DOHH2 (cell line): ENCODE data around the gene DKKL1.

ENCODE experiments used
- H3F3A ChIP-seq: fragments of 200-600 bp; sonication (generic), shearing (Covaris generic); 2 replicates; pipeline ENCODE4 v1.6.0; 2016; ENCODE audit warnings: antibody characterized with exemption, mild to moderate bottlenecking; ENCODE audit not compliant: control insufficient read depth, insufficient read depth
- H3K27ac ChIP-seq: fragments of 200-600 bp; sonication (generic); 2 replicates; pipeline ENCODE4 v1.5.1; 2014; ENCODE audit warnings: low read depth, mild to moderate bottlenecking, low read length, moderate library complexity
- H3K27me3 ChIP-seq: fragments of 200-600 bp; sonication (generic); 2 replicates; pipeline ENCODE4 v1.6.1; 2014; ENCODE audit warnings: mild to moderate bottlenecking, low read length, mixed read lengths; ENCODE audit not compliant: control insufficient read depth
- H3K36me3 ChIP-seq: fragments of 200-600 bp; sonication (generic); 2 replicates; pipeline ENCODE4 v1.6.1; 2014; ENCODE audit warnings: mild to moderate bottlenecking, low read length, moderate library complexity, mixed read lengths; ENCODE audit not compliant: control insufficient read depth
- H3K4me1 ChIP-seq: fragments of 200-600 bp; sonication (generic); 2 replicates; pipeline ENCODE4 v1.6.1; 2014; ENCODE audit warnings: mild to moderate bottlenecking, low read length, mixed read lengths; ENCODE audit not compliant: control insufficient read depth
- H3K4me2 ChIP-seq: fragments of 200-600 bp; sonication (generic); 2 replicates; pipeline ENCODE4 v1.6.0; 2014; ENCODE audit warnings: mild to moderate bottlenecking, low read length, moderate library complexity
- H3K4me3 ChIP-seq: fragments of 200-600 bp; sonication (generic); 2 replicates; pipeline ENCODE4 v1.5.1; 2014; ENCODE audit warnings: mild to moderate bottlenecking, low read length, mixed read lengths
- H3K79me2 ChIP-seq: fragments of 200-600 bp; sonication (generic); 2 replicates; pipeline ENCODE4 v1.6.1; 2014; ENCODE audit warnings: mild to moderate bottlenecking, low read length, mixed read lengths; ENCODE audit not compliant: control insufficient read depth
- H3K9me2 ChIP-seq: fragments of 200-600 bp; sonication (generic); replicated peaks from 2 replicates; pipeline ENCODE4 v1.6.1; 2014; ENCODE audit warnings: mild to moderate bottlenecking, low read length, mixed read lengths; ENCODE audit not compliant: control insufficient read depth
- H3K9me3 ChIP-seq: fragments of 200-600 bp; sonication (generic); 2 replicates; pipeline ENCODE4 v1.6.1; 2014; ENCODE audit warnings: antibody characterized with exemption, low read length, mixed read lengths; ENCODE audit not compliant: control insufficient read depth, insufficient read depth
- H4K20me1 ChIP-seq: fragments of 200-600 bp; sonication (generic); 2 replicates; pipeline ENCODE4 v1.6.0; 2014; ENCODE audit warnings: low read depth, mild to moderate bottlenecking, antibody characterized with exemption, low read length, moderate library complexity; ENCODE audit not compliant: control insufficient read depth, insufficient read depth
- CTCF ChIP-seq: fragments of 200-600 bp; sonication (generic); IDR thresholded peaks from one replicate; pipeline ENCODE4 v1.5.1; 2014; ENCODE audit warnings: antibody characterized with exemption, mild to moderate bottlenecking, low read depth, low read length; ENCODE audit not compliant: poor library complexity, severe bottlenecking
- EZH2phosphoT487 ChIP-seq: fragments of 200-600 bp; sonication (generic); IDR thresholded peaks from 2 replicates; pipeline ENCODE4 v1.6.1; 2017; ENCODE audit warnings: borderline replicate concordance, mild to moderate bottlenecking, antibody characterized with exemption, low read length, moderate library complexity, mixed read lengths

DKKL1 gene

DNA sequence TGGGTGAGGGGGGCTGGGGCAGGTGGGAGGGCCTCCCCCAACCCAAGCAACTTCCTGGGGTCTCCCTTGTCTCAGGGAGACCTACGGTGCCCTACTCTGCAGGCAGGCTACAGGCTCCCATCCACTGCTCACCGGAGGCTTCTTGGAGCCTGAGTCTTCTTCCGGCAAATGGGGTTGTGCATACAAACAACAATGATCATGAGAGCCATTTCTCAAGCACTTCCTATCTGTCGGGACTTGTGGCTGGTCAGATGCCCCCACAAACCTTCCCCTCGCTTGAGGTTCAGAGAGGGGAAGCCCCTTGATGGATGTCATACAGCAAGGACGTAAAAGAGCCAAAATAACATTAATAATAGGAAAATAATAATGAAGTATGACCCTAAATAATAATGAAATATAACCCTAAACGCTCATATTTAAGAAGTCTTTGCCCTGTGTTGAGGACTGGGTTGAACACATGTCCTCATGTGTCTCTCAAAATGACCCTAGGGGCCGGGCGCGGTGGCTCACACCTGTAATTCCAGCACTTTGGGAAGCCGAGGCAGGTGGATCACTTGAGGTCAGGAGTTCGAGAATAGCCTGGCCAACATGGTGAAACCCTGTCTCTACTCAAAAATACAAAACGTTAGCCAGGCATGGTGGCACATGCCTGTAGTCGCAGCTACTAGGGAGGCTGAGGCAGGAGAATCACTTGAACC, 27.7 kb upstream of the DKKL1 start:
- Histone ChIP-seq H3K9me2 (no peaks in the 10 kb centered on the region), H3F3A (peaks cover 71% of the 10 kb centered on the region), H3K4me3 (peak overlapping the region; percentile 85), H3K27ac (peak overlapping the region; percentile 97), H3K4me1 (peaks cover 86% of the 10 kb centered on the region), H4K20me1 (peaks cover 8% of the 10 kb centered on the region; the same call in 1 of the 2 replicates), H3K36me3 (peaks cover 68% of the 10 kb centered on the region), H3K27me3 (no peaks in the 10 kb centered on the region), H3K79me2 (peaks cover 68% of the 10 kb centered on the region), H3K4me2 (peak overlapping the region; percentile 99), H3K9me3 (no peaks in the 10 kb centered on the region)
- TF ChIP-seq CTCF, result no peak

- Histone ChIP-seq H3F3A (peaks cover 70% of the 10 kb centered on the region), H3K9me3 (no peaks in the 10 kb centered on the region), H3K4me1 (peaks cover 86% of the 10 kb centered on the region), H3K9me2 (no peaks in the 10 kb centered on the region), H4K20me1 (peaks cover 11% of the 10 kb centered on the region; the same call in 1 of the 2 replicates), H3K27ac (peak overlapping the region; percentile 97), H3K4me2 (peak overlapping the region; percentile 99), H3K36me3 (peaks cover 70% of the 10 kb centered on the region), H3K27me3 (no peaks in the 10 kb centered on the region), H3K4me3 (peak overlapping the region; percentile 85), H3K79me2 (peaks cover 62% of the 10 kb centered on the region)
- no peak for TF ChIP-seq EZH2phosphoT487
- TF ChIP-seq CTCF, result no peak
These were observed 27.0 kb upstream of the DKKL1 start for GRCh38 chr19:49336482-49337266.

- Histone ChIP-seq H4K20me1 (peaks cover 11% of the 10 kb centered on the region; the same call in 1 of the 2 replicates), H3F3A (peaks cover 65% of the 10 kb centered on the region), H3K4me2 (peak overlapping the region; percentile 99), H3K27me3 (no peaks in the 10 kb centered on the region), H3K79me2 (peaks cover 55% of the 10 kb centered on the region), H3K4me3 (peak overlapping the region; percentile 85), H3K36me3 (peaks cover 67% of the 10 kb centered on the region), H3K9me2 (no peaks in the 10 kb centered on the region), H3K27ac (peak overlapping the region; percentile 97), H3K9me3 (no peaks in the 10 kb centered on the region), H3K4me1 (peaks cover 84% of the 10 kb centered on the region)
- TF ChIP-seq CTCF (no peak), EZH2phosphoT487 (no peak)
These were observed 26.2 kb upstream of the DKKL1 start for GRCh38 chr19:49337267-49338022.
